H1 (cell line): Measurements from ENCODE around the gene THAP10. TPM values are rescaled to one million over a fixed set of nuclear protein-coding genes. Genes with fewer than 3 reads are reported as not detected.

ENCODE experiments used
- CTCF ChIA-PET: fragments of 300-600 bp; sonication (Branson Sonifier 250); formaldehyde crosslinking; loops from one replicate; lab custom pipeline; 2021; ENCODE audit not compliant: partially characterized antibody; lab: Charles Lee
- POLR2A ChIA-PET: fragments of 300-600 bp; sonication (Branson Sonifier 250); formaldehyde crosslinking; loops from one replicate; lab custom pipeline; 2021; ENCODE audit warnings: inconsistent platforms; ENCODE audit not compliant: partially characterized antibody; lab: Charles Lee
- DNase-seq, 2 experiments: peaks; one replicate each; pipeline versions ENCODE4 v3.0.0 to v3.0.0-alpha.2; 2010 to 2022; ENCODE audit warnings: low spot score in 2 of 2, low read depth in 1 of 2, mixed read lengths in 1 of 2
- FAIRE-seq: peaks from 2 replicates; lab custom pipeline; 2011; peaks lifted over from hg19 to GRCh38; lab: Jason Lieb, UNC
- H2AFZ ChIP-seq: 2 replicates; pipeline ENCODE4 v1.8.1; 2012; ENCODE audit warnings: low read length, inconsistent platforms
- H2AK5ac ChIP-seq: 2 replicates; pipeline ENCODE4 v1.6.1; 2013; ENCODE audit warnings: low read depth, low read length
- H2BK120ac ChIP-seq: replicated peaks from 2 replicates; pipeline ENCODE3; 2013; ENCODE audit warnings: low read depth, low read length, inconsistent platforms
- H2BK12ac ChIP-seq: 2 replicates; pipeline ENCODE4 v1.6.1; 2013; ENCODE audit warnings: low read depth, low read length
- H2BK15ac ChIP-seq: 2 replicates; pipeline ENCODE4 v1.6.1; 2013; ENCODE audit warnings: low read length
- H2BK20ac ChIP-seq: 2 replicates; pipeline ENCODE4 v1.6.1; 2013; ENCODE audit warnings: low read length
- H2BK5ac ChIP-seq: 2 replicates; pipeline ENCODE4 v1.6.1; 2013; ENCODE audit warnings: low read depth, low read length
- H3K14ac ChIP-seq: 2 replicates; pipeline ENCODE4 v1.6.1; 2013; ENCODE audit warnings: inconsistent platforms; ENCODE audit not compliant: insufficient read length
- H3K18ac ChIP-seq: 2 replicates; pipeline ENCODE4 v1.6.1; 2013; ENCODE audit warnings: low read length; ENCODE audit errors: extremely low read depth
- H3K23ac ChIP-seq: 2 replicates; pipeline ENCODE4 v1.6.1; 2013; ENCODE audit warnings: inconsistent platforms; ENCODE audit not compliant: insufficient read length
- H3K23me2 ChIP-seq: 2 replicates; pipeline ENCODE4 v1.6.1; 2013; ENCODE audit warnings: low read depth, low read length
- H3K27ac ChIP-seq: 2 replicates; pipeline ENCODE4 v1.6.1; 2011; ENCODE audit warnings: low read depth, low read length, inconsistent platforms
- H3K27me3 ChIP-seq, 4 experiments: replicated peaks in 1 of 4; 1 replicate in 1 of 4; 2 replicates in 3 of 4; pipeline versions ENCODE4 v1.6.1 to v1.8.1; 2011 to 2013; ENCODE audit warnings: low read length in 3 of 4, mild to moderate bottlenecking in 3 of 4, inconsistent platforms in 2 of 4, mixed read lengths in 2 of 4, moderate library complexity in 1 of 4; ENCODE audit not compliant: control insufficient read depth in 3 of 4, insufficient read depth in 3 of 4; ENCODE audit errors: extremely low read depth in 1 of 4
- H3K36me3 ChIP-seq, 4 experiments: 2 replicates each; pipeline versions ENCODE4 v1.6.1 to v1.8.1; 2011 to 2013; ENCODE audit warnings: mild to moderate bottlenecking in 4 of 4, low read length in 3 of 4, moderate library complexity in 2 of 4, control low read depth in 1 of 4, inconsistent platforms in 1 of 4; ENCODE audit not compliant: insufficient read depth in 4 of 4, control insufficient read depth in 2 of 4
- H3K4ac ChIP-seq: replicated peaks from 2 replicates; pipeline ENCODE3; 2013; ENCODE audit warnings: low read length, low read depth, mixed read lengths, inconsistent platforms; ENCODE audit not compliant: insufficient read length
- H3K4me1 ChIP-seq, 4 experiments: replicated peaks in 1 of 4; 1 replicate in 1 of 4; 2 replicates in 3 of 4; pipeline versions ENCODE4 v1.6.1 to v1.8.1; 2011 to 2013; ENCODE audit warnings: low read length in 3 of 4, inconsistent platforms in 2 of 4, mixed read lengths in 1 of 4; ENCODE audit not compliant: insufficient read depth in 4 of 4, control insufficient read depth in 3 of 4
- H3K4me2 ChIP-seq, 2 experiments: 2 replicates each; pipeline versions ENCODE4 v1.6.1 to v1.8.1; 2011 to 2013; ENCODE audit warnings: low read depth in 2 of 2, low read length in 2 of 2, control low read depth in 1 of 2, inconsistent platforms in 1 of 2, mild to moderate bottlenecking in 1 of 2; ENCODE audit not compliant: insufficient read depth in 1 of 2
- H3K4me3 ChIP-seq, 4 experiments: fragments of 200-600, 300-600 bp in 1 of 4; sonication (generic), shearing (Covaris generic), sonication (Bioruptor Twin) in 1 of 4; 2 replicates each; pipeline versions ENCODE4 v1.5.1 to v1.8.1; 2011 to 2016; ENCODE audit warnings: low read length in 4 of 4, low read depth in 3 of 4, control low read depth in 2 of 4, inconsistent platforms in 2 of 4, mild to moderate bottlenecking in 2 of 4, mixed read lengths in 1 of 4, moderate library complexity in 1 of 4; ENCODE audit not compliant: insufficient read depth in 2 of 4; ENCODE audit errors: extremely low read depth in 1 of 4
- H3K56ac ChIP-seq: replicated peaks from 2 replicates; pipeline ENCODE3; 2013; ENCODE audit warnings: low read depth, mild to moderate bottlenecking, mixed read lengths, low read length, inconsistent platforms; ENCODE audit not compliant: insufficient read length
- H3K79me1 ChIP-seq: 2 replicates; pipeline ENCODE4 v1.6.1; 2013; ENCODE audit warnings: low read depth, low read length, control low read depth
- H3K79me2 ChIP-seq, 2 experiments: 2 replicates each; pipeline versions ENCODE4 v1.6.1 to v1.8.1; 2012 to 2013; ENCODE audit warnings: low read length in 2 of 2, mild to moderate bottlenecking in 2 of 2, inconsistent platforms in 1 of 2; ENCODE audit not compliant: insufficient read depth in 2 of 2, control insufficient read depth in 1 of 2
- H3K9ac ChIP-seq, 4 experiments: replicated peaks in 1 of 4; 1 replicate in 1 of 4; 2 replicates in 3 of 4; pipeline versions ENCODE4 v1.6.1 to v1.8.1; 2011 to 2013; ENCODE audit warnings: low read depth in 3 of 4, low read length in 3 of 4, control low read depth in 2 of 4, mild to moderate bottlenecking in 2 of 4, moderate library complexity in 2 of 4, inconsistent platforms in 1 of 4; ENCODE audit errors: extremely low read depth in 1 of 4
- H3K9me3 ChIP-seq, 2 experiments: 2 replicates each; pipeline versions ENCODE4 v1.6.1 to v1.8.1; 2012 to 2013; ENCODE audit warnings: mild to moderate bottlenecking in 2 of 2, moderate library complexity in 2 of 2, control low read depth in 1 of 2, inconsistent platforms in 1 of 2, low read depth in 1 of 2, low read length in 1 of 2, mixed read lengths in 1 of 2; ENCODE audit not compliant: insufficient read depth in 2 of 2
- H4K20me1 ChIP-seq, 2 experiments: replicated peaks in 1 of 2; 2 replicates each; pipeline versions ENCODE3 to v1.8.1; 2011 to 2013; ENCODE audit warnings: inconsistent platforms in 2 of 2, low read length in 2 of 2, mild to moderate bottlenecking in 1 of 2; ENCODE audit not compliant: insufficient read depth in 2 of 2, control insufficient read depth in 1 of 2
- H4K5ac ChIP-seq: 2 replicates; pipeline ENCODE4 v1.6.1; 2013; ENCODE audit warnings: low read length, low read depth, mixed read lengths, inconsistent platforms; ENCODE audit not compliant: insufficient read length
- H4K8ac ChIP-seq: 2 replicates; pipeline ENCODE4 v1.8.0; 2013; ENCODE audit warnings: mild to moderate bottlenecking, moderate library complexity, low read length, inconsistent platforms; ENCODE audit not compliant: insufficient read depth; ENCODE audit errors: extremely low read depth
- H4K91ac ChIP-seq: replicated peaks from 2 replicates; pipeline ENCODE3; 2013; ENCODE audit warnings: low read length, mixed read lengths, inconsistent platforms; ENCODE audit not compliant: insufficient read length
- KDM1A ChIP-seq: fragments of 200-600, 300-600 bp; sonication (generic); IDR thresholded peaks from 2 replicates; pipeline ENCODE4 v1.7.1; 2016; ENCODE audit warnings: mild to moderate bottlenecking, low read length, borderline replicate concordance
- MAFK ChIP-seq: IDR thresholded peaks from 2 replicates; pipeline ENCODE4 v1.6.1; 2012; ENCODE audit warnings: low read depth, mild to moderate bottlenecking, improper control_type of control experiment, low read length
- MAX ChIP-seq: IDR thresholded peaks from 2 replicates; pipeline ENCODE4 v1.6.1; 2012; ENCODE audit warnings: inconsistent platforms
- SIN3A ChIP-seq, 2 experiments: IDR thresholded peaks in 1 of 2; conservative IDR thresholded peaks in 1 of 2; 2 replicates each; pipeline ENCODE4 v1.6.1; 2011 to 2012; ENCODE audit warnings: low read length in 2 of 2, improper control_type of control experiment in 1 of 2, low read depth in 1 of 2, mild to moderate bottlenecking in 1 of 2
- SIRT6 ChIP-seq: IDR thresholded peaks from one replicate; pipeline ENCODE4 v1.7.1; 2012; ENCODE audit warnings: low read length, inconsistent platforms
- SP1 ChIP-seq: IDR thresholded peaks from 2 replicates; pipeline ENCODE4 v1.6.1; 2011; ENCODE audit warnings: low read depth, low read length
- SP2 ChIP-seq: IDR thresholded peaks from 2 replicates; pipeline ENCODE4 v1.6.1; 2012; ENCODE audit warnings: mild to moderate bottlenecking, low read length, inconsistent platforms
- SRF ChIP-seq: IDR thresholded peaks from 2 replicates; pipeline ENCODE4 v1.6.1; 2011; ENCODE audit warnings: mild to moderate bottlenecking, low read depth, low read length, moderate library complexity
- ZNF274 ChIP-seq: IDR thresholded peaks from 2 replicates; pipeline ENCODE4 v1.7.0; 2012; ENCODE audit warnings: low read length, borderline replicate concordance; ENCODE audit errors: extremely low read depth
- WGBS, 2 experiments: shearing (Covaris generic) in 1 of 2; methylation state at CpG; one replicate each; pipeline versions ENCODE4 v1.1.6 to v1.1.7; 2013 to 2015; ENCODE audit warnings: low lambda C conversion rate in 2 of 2, mixed read lengths in 2 of 2, inconsistent platforms in 1 of 2, low coverage in 1 of 2, missing lambda C conversion rate in 1 of 2; ENCODE audit not compliant: insufficient replicate concordance in 2 of 2, insufficient coverage in 1 of 2, insufficient read length in 1 of 2; ENCODE audit errors: extremely low coverage in 1 of 2, missing lambda C conversion rate in 1 of 2; 5-methylcytosine and 5-hydroxymethylcytosine counted together
- polyA plus RNA-seq, 7 experiments: library from polyadenylated mRNA; depleted of rRNA in 3 of 7; stranded (reverse) in 5 of 7; unstranded in 2 of 7; fragments of >200 nt in 5 of 7; fragments of 200-250 nt in 2 of 7; gene quantifications; 1 replicate in 5 of 7; 2 replicates in 1 of 7; 4 replicates in 1 of 7; pipeline versions ENCODE4 v1.2.1 to v1.2.3, GENCODE V29; 2011 to 2013; ENCODE audit warnings: missing spikeins in 2 of 7, mixed read lengths in 2 of 7
- total RNA-seq: library from RNA; stranded (reverse); fragmentation: NEBNext Ultra II Directional; extraction: Animal tissue kit (Norgen Biotek cat#: 25700); gene quantifications from 2 replicates; pipeline ENCODE4 v1.2.1, GENCODE V29; 2021
- TF ChIP-seq, protein P1 (sequence below): IDR thresholded peaks from 2 replicates; pipeline ENCODE4 v1.6.1; 2011; ENCODE audit warnings: low read length, improper control_type of control experiment

THAP10 gene
- total and polyA plus RNA-seq, 2 of the 8 experiments (the other 6 are each of a cell fraction or from before 2014, with no cell fraction given) = 2.8 to 4.5 TPM

GRCh38 chr15:70853973-70854665, 38.1 kb downstream of the THAP10 start, which contains the start of gene LARP6:
TSS of gene LARP6 (minus strand) at chr15:70854157. CDS start at chr15:70854088, 69 bp downstream.
- Histone ChIP-seq H3K27ac (no peak within 1 kb of the TSS; the same call in 1 of the 2 replicates), H3K79me2 (peaks cover 0 to 9% of the 10 kb centered on the region in 2 experiments; a peak in 1 of 4 replicates), H4K8ac (peak within 1 kb of the TSS; percentile 81; the same call in 1 of the 2 replicates), H2BK20ac (no peak within 1 kb of the TSS), H2BK15ac (no peak within 1 kb of the TSS), H3K23me2 (peaks cover 10% of the 10 kb centered on the region; the same call in 1 of the 2 replicates), H4K5ac (peak within 1 kb of the TSS; percentile 82), H3K4ac (no peak within 1 kb of the TSS), H2AK5ac (no peak within 1 kb of the TSS), H3K4me1 (peaks cover 3 to 8% (median 5%) of the 10 kb centered on the region in 4 experiments; a peak in 4 of 7 replicates), H2AFZ (0 out of 2 replicates have a peak within 1 kb of the TSS, but pooled peaks have one; percentile 79), H4K20me1 (no peaks in the 10 kb centered on the region), H3K4me2 (peak within 1 kb of the TSS; percentile 36 to 90), H3K56ac (peak within 1 kb of the TSS; percentile 20), H3K9me3 (no peaks in the 10 kb centered on the region), H3K14ac (no peak within 1 kb of the TSS), H2BK12ac (no peak within 1 kb of the TSS), H3K4me3 (peak within 1 kb of the TSS; percentile 70 to 80 (median 73)), H4K91ac (peak within 1 kb of the TSS; percentile 62), H3K23ac (no peak within 1 kb of the TSS), H3K18ac (peak within 1 kb of the TSS; percentile 60), H3K79me1 (no peaks in the 10 kb centered on the region), H3K9ac (peak within 1 kb of the TSS; percentile 3 to 79 (median 34); a peak in 6 of 7 replicates), H2BK5ac (no peak within 1 kb of the TSS), H3K27me3 (0 out of 7 replicates have a peak, but pooled peaks cover 0 to 3% (median 0%) of the 10 kb centered on the region in 4 experiments), H3K36me3 (no peaks in the 10 kb centered on the region), H2BK120ac (no peak within 1 kb of the TSS)
- ChIA-PET CTCF (interaction anchor here (1.0 to 1.8 kb wide), 5 partner anchors 15 to 157 kb away, joined by 3 to 9 read pairs (median 4); no protein-coding TSS in a partner anchor), POLR2A (interaction anchor here (0.6 to 2.4 kb wide), 8 partner anchors 9 to 1454 kb away, joined by 3 to 10 read pairs (median 4); partner anchors contain the start of gene THAP10)
- 8% methylated on average over 10 of the region's 78 CpGs; no CpG with 5 or more reads in 1 of the 2 experiments for WGBS, 2 experiments
- FAIRE-seq (no peak), DNase-seq (peak in 1 of 2 experiments; percentile 85)
- TF ChIP-seq SP2 (no peak), SIRT6 (no peak), MAFK (no peak), SRF (no peak), SIN3A (conservative IDR thresholded peaks at IDR 0.05 in 1 of 2, IDR thresholded peaks at IDR 0.05 in 1 of 2; ENCODE audit: low read depth in 1 of 2, low read length in 2 of 2) (peak in 1 of 2 experiments; percentile 26; a peak in 1 of 4 replicates), KDM1A (no peak), SP1 (no peak), ZNF274 (no peak), MAX (0 out of 2 replicates have a peak, but pooled peaks have one; percentile 22)
- TF ChIP-seq, protein P1, sequence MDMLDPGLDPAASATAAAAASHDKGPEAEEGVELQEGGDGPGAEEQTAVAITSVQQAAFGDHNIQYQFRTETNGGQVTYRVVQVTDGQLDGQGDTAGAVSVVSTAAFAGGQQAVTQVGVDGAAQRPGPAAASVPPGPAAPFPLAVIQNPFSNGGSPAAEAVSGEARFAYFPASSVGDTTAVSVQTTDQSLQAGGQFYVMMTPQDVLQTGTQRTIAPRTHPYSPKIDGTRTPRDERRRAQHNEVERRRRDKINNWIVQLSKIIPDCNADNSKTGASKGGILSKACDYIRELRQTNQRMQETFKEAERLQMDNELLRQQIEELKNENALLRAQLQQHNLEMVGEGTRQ = no peak
